NCI-H2029 (cell line): ENCODE data around the gene ETNK1.
A peak's percentile ranks its signal among the peaks of the same experiment; 100 is the strongest.

Source experiments
- DNase-seq: peaks from one replicate; lab custom pipeline; 2025; lab: John Stamatoyannopoulos, UW

Gene ETNK1

DNA sequence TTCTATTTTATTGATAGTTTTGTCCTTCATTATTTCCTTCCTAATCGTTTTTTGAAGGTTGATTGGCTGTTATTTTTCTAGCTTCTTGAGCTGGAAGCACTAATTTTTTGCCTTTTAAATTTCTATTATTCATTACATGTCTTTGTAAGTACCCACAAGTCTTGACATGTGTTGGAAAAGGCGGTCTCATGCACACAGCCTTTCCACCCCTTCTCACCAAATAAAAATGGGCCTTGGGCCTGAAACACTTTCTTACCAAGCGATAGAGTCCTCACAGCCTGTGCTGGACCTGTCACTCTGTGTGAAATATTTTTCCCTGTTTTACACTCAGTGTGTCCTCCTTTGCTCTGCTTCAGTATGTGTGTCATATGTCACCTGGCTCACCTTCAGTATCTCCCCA, 9.9 kb downstream of the ETNK1 start:
- DNase-seq, result no peak

DNA sequence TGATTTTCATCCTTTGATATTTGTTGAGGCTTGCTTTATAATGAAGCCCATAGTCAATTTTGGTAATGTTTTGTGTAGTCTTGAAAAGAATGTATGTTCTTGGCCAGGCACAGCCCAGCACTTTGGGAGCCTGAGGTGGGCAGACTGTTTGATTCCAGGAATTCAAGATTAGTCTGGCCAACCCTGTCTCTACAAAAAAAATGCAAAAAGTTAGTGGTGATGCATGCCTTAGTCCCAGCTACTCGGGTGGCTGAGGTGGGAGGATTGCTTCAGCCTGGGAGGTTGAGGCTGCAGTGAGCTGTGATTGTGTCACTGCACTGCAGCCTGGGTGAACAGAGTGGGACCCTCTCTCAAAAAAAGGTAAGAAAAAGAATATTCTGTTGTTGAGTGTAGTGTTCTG, 10.8 kb downstream of the ETNK1 start:
- DNase-seq, result no peak

DNA sequence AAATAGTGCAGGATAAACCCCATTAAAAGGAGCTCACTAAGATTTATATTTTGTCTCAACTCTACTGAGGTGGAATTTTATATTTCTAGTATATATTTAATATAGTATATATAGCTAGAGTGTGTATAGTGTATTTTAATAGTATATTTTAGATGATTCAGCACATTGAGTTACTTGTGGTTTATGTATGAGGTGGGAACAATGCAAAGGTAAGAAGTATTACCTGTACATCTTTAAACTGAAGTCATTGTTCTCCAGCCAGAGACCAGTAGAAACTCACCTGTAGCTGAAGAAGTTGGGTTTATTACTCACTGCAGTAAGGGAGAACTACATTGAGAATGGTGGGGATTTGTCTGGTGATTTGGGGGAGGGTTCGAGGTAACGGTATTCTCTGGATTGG, 15.9 kb downstream of the ETNK1 start:
- no peak for DNase-seq

DNA sequence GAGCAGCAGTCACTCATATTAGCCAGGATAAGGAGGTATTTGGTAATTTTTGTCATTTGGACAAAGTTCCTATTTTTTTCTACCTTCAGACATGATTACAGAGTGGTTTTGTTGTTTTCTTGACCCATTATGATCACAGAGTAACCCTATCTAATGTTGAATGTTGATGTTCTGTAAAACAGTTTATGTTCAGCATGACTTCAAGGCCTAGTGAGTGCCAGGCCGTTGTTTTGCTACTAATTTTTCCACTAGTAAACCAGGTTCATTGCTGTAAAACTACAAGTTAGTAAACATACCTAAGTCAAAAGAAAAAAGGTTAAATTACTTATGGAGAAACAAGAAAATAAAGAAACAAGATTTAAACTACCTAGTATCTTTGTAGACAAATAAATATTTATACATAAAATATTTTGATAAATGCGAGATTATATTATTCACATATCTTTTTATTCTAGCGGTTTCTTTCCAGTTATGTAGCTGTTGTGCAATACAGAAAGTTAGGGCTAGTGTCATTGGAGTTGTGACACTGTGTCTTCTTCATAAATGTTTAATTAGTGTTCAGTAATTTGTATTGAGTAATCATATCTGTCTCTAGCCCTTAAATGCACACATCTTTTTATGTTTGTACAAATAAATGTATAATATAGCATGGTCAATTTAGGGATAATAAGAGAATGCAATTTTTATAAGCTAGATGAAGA, 16.5 kb downstream of the ETNK1 start:
- no peak for DNase-seq

DNA sequence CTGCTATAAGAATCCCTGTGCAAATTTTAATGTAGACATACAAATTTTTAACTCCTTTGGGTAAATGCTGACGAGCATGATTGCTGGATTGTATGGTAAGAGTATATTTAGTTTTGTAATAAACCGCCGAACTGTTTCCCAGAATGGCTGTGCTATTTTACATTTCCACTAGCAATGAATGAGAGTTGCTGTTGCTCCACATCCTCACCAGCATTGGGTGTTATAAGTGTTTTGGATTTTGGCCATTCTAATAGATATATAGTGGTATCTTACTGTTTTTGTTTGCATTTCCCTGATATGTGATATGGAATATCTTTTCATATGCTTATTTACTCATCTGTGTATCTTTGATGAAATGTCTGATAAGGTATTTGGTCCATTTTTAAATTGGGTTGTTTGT, 23.7 kb downstream of the ETNK1 start:
- no peak for DNase-seq

DNA sequence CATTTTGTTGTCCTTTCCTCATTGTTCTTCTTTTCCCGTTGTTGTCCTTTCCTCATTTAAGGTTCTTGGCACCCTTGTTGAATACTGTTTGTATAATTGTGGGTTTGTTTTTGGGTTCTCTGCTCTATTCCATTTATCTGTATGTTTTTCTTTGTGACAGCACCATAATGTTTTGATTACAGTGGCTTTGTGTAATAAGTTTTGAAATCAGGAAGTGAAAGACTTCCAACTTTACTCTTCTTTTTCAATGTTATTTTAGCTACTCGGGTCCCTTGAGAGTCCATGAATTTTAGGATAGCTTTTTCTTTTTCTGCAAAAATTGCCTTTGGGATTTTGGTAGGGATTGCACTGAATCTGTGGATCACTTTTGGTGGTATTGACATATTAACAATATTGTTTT, 28.1 kb downstream of the ETNK1 start:
- DNase-seq, result no peak

DNA sequence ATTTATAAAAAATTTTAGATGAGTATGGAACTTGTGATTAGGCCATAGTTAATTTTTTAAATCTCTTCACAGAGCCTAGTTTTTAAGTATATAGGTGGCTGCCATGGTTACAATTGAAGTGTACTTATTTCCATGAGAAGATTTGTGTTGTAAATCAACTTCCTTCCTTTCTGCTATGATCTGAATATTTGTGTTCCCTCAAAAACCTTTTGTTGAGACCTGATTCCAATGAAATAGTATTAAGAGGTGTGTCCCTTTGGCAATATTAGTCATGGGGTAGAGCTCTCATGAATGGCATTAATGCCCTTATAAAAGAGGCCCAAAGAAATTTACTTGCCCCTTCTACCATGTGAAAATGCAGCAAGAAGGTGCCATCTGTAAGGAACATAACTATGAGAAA, 28.8 kb downstream of the ETNK1 start:
- DNase-seq, result no peak

DNA sequence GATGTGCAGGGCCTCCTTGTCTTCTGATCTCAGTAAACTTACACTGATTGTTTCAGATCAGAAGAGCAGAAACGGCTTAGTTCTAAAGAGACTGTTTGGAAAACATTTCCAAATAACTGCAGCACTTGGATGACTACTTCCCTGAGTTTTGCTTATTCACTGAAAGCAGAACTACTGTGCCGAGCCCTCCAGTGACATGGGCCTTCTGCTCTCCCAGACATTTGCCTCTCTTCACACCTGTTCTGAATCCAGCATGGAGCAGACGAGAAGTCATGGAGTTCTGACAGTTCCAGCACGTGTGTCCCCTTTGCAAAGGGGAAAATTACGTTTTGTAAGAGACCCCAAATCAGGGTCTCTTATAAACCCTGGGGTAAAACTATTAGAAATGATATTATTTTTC, 31.4 kb downstream of the ETNK1 start:
- DNase-seq, result no peak

DNA sequence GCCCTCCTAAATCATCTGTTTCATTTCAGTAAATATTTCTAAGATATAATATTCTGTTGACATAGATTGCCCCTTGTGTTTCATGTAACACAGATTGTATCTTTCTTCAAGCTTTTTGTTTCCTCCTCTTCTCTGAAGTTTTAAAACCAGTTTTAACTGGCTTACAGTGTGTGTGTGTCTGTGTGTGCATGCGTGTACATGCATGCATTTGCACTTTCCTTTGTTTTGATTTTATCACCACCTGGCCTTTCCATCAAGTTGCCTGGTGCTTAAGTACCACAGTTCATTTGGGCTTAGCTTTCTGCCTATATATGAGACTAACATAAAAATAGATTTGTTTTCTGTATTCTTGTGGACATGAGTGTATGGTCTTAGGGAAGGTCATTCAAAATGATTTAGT, 31.9 kb downstream of the ETNK1 start:
- DNase-seq, result no peak

DNA sequence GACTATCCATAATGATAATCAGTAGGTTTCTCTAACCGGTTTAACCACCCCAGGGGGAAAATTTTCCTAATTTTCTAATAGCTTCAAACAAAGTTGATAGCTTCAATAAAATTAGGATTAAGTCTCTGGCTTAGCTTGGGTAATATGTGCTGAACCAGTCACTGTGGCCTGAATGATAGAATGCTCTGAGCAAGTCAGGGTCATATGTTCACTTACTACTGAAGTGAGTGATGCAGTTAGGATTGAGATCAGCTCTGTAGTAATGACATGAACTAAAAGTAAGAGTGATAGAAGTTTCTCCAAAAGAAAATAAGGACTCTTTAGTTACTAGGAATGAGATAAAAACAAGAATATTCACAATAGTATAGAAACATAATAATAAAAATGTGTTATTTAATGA, 32.6 kb downstream of the ETNK1 start:
- no peak for DNase-seq

DNA sequence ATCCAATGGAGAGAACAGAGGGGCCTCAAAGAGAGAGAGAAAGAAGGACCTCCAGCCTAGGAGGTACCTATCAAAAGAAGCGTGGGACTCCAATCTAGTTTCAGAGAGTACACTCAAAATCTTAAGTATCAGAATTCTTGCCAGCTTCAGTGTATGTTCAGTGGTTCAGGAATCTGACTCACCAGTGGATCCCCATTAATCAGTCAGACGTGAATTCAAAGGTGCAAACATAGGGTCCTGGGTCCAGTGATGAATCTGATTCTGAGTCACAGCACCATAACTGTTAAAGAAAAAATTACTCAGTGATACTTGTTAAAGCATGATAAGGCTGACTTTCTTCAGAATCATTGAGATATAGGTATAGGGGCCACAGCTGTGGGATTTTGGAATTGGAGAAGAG, 33.2 kb downstream of the ETNK1 start:
- no peak for DNase-seq

DNA sequence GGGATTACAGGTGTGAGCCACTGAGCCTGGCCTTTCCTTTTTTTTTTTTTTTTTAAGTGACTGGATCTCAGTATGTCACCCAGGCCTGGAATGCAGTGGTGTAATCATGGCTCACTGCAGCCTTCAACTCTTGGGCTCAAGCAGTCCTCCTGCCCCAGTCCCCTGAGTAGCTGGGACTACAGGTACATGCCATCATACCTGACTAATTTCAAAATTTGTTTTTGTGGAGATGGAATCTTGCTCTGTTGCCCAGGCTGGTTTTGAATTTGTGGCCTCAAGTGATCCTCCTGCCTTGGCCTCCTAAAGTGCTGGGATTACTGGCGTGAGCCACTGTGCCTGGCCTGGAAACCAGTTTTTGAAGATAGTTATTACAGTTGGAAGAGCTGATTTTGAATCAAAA, 37.4 kb downstream of the ETNK1 start:
- no peak for DNase-seq

DNA sequence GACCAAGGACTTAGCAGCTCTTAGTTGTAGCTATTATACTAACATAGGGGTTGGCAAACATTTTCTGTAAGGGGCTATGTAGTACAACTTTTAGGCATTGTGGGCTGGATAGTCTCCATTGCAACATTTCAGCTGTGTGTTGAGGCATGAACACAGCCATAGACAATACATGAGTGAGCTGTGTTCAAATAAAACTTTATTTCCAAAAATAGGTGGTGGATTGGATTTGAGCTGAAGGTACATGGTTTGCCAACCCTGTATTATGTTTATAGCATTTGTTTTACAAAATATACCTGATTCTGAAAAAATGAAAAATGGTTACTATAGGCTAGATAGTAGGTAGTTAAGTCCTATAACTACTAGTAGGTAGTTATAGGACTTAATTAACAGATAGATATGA, 40.5 kb downstream of the ETNK1 start:
- DNase-seq, result no peak

DNA sequence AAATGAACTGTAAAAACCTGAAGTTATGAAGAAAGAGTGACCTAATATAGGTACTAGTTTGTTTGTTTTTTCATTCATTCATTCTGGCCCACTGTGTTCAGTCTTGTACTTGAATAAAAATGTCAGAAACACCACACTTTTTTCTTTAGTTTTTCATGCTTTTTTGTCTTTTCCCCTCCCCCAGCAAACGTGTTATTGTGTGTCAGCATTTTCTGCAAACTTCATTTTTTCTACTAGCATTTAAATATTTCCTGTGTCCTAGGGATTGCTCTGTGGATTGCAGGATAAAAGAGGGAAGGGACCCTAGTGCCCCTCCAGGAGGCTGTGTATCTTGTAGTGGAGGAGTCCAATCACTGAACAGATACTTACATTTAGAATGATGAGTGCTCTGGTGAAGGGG, 42.2 kb downstream of the ETNK1 start:
- DNase-seq, result no peak

DNA sequence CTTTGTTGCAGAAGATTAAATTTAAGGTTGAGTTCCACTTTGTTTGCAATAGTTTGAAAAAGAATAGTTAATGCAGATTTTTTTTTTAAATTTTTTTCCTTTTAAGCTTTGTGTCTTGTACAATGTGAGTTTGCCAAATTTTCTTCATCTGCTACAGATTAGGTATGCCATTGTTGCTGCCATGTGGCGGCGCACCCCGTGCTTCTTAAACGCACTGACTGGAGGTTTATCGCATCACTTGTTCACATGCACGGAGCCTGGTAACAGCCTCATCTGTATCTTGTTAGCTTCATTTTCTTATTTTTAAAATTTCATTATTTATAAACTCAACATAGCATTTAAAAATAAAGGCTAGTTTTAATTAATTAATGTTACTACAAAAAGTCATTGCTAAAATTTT, 43.5 kb downstream of the ETNK1 start:
- no peak for DNase-seq

DNA sequence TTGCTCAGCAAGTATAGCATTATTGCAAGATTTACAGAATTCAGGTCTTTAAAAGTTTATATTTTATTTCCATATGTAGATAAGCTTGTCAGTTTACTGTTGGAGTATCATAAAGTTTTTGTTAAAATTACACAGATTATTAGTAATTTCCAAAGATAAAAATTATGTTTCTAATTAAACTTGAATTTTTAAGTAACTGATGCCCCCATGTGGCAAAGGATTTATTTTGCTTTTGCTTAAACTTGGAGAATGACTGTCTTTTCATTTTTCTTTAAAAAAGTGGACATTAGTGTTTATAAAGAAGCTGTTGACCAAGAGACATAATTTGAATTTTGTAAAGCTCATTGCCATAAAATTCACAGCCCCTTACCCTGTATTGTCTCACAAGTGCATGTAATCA, 45.8 kb downstream of the ETNK1 start:
- no peak for DNase-seq

DNA sequence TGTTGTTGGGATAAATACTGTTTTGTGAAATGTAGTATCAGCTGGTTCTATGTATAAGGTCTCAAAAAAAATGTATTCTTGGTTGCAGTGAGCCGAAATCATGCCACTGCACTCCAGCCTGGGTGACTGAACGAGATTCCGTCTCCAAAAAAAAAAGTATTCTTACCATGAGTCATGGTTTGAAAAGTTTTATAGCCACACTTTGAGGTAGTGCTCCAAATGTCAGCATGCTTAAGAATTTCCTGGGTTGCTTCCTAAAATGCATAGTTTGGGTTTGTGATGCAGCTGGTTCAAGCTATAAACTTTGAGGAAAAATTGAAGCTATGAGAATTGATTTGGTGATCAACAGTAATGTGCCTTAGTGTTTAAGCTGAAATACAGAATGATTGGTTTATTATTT, 48.0 kb downstream of the ETNK1 start:
- no peak for DNase-seq

DNA sequence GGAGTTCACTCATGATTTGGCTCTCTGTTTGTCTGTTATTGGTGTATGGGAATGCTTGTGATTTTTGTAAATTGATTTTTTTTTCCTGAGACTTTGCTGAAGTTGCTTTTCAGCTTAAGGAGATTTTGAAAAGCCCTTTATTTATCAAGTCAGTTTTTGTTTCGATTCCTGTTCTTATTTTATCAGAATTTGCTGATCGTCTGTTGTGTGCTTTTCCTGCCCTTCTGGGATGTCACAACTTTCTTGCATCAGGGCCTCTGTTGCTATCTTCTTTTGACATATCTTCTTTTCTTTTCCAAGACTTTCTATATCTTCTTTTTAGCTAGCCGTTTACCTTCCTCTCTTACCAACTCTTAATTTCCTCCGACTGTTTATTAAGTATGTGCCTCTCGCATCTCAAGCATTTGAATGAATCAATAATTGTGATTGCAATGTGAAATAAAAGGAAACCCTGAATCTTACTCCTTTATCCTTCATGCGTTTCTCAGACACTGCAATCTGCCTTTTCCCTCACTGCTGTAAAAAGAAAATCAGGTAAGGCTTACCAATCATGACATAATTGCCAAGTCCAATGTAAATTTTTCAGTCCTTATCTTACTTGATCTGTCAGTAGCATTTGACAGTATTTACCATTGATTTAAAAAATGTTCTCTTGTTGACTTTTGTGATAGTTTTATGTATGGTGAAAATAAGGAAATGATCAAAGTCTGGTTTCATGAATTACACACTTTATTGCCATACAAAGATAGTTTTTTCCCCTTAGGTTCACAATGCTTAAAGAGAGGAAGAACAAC, 53.0 kb downstream of the ETNK1 start:
- no peak for DNase-seq

DNA sequence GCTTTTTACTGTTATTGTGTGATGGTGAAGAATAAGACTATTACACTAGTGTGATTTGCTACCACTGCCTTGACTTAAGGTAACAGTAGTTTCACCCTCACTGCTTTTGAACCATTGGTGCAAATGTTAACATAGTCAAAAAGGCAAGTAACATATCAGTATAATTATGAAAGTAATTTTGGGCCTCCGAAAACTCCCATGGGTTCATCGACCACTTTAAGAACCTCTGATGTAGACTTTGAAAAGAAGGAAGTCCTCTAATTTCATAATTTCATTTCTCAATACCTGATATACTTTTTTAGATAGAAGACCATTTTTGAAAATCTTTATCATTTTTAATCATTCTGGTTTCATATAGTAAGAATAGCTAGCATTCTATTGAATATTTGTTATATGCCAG, 57.7 kb downstream of the ETNK1 start:
- no peak for DNase-seq

DNA sequence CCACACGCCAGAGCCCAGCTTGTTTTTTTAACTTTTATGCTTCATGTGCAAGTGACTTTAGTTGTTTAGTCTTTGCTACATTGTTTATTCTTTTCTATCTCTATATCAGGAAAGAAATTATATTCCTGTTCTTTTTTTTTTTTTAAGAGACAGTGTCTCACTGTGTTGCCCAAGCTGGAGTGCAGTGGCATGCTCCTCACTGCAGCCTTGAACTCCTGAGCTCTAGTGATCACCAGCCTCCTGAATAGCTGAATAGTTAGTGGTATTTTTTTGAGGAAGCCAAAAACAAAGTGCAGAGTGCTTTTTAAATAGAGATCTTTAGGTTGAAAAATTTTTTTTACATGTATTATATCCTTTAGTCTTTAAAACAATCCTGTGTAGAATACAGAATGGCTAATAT, 58.2 kb downstream of the ETNK1 start:
- DNase-seq, result no peak

DNA sequence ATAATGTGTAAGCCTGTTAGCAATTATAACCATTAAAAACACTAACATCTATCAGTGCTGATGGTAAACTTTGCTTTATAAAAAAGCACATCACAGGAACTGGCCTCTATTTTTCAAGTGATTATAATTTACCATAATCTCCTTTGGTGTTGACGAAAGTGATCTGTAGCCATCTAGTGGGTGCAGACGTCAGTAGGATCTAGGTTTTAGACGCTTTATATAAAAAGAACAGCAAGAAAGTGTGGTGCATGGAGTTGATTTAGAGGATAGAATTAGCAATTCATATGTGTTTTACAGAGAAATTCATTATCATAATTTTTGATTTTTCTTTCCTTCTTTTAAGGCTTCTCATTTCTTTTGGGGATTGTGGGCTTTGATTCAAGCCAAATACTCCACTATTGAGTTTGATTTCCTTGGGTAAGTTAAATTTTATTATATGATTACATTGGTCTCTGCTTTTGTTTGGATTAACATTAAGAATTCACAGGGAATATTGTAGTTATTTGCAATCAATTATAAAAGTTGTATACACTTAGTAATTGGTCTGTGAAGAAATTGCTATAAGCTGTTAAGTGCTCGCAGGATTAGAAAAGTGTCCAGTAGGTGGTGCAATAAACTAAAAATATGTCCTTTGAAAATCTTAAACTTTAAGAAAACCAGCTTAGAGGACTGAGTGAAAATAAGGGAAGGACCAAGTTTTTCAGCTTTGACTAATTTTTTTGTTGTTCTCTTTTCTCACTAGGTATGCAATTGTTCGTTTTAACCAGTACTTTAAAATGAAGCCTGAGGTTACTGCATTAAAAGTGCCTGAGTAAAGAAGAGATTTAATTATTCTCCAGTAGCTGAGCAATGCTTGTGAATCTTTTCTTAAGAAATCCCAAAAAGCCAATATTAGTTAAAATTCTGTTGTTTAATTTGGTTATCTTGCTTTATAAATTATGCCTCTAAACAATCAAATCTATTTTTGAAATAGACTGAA, 59.5 kb downstream of the ETNK1 start:
- DNase-seq, result peak; percentile 8

DNA sequence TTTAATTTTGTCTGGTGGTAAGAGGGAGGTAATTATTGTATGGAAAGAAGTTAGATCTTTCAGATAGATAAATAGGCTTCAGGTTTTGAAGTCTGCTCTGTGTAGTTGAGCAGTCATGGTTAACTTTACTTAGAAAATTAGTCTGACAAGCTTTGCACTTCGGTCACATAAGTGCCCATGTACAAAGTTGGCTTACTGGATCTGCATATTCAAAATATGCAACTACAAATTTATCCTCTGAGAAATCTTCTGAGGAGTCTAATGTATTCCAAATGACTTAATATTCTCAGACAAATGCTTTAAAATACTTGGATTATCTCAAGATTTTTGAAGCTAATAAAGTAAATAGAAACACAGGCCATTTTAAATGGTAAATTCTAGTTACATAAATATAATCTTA, 61.2 kb downstream of the ETNK1 start:
- no peak for DNase-seq
